NT2/D1 (cell line): ENCODE data around the gene DNAI1.

Experiments used
- SUZ12 ChIP-seq: IDR thresholded peaks from 2 replicates; pipeline ENCODE4 v1.6.1; 2011; ENCODE audit not compliant: insufficient read length, insufficient read depth; ENCODE audit errors: extremely low read depth
- ZNF274 ChIP-seq: IDR thresholded peaks from 2 replicates; pipeline ENCODE4 v1.6.1; 2011; ENCODE audit warnings: mild to moderate bottlenecking, low read depth, low read length

DNA sequence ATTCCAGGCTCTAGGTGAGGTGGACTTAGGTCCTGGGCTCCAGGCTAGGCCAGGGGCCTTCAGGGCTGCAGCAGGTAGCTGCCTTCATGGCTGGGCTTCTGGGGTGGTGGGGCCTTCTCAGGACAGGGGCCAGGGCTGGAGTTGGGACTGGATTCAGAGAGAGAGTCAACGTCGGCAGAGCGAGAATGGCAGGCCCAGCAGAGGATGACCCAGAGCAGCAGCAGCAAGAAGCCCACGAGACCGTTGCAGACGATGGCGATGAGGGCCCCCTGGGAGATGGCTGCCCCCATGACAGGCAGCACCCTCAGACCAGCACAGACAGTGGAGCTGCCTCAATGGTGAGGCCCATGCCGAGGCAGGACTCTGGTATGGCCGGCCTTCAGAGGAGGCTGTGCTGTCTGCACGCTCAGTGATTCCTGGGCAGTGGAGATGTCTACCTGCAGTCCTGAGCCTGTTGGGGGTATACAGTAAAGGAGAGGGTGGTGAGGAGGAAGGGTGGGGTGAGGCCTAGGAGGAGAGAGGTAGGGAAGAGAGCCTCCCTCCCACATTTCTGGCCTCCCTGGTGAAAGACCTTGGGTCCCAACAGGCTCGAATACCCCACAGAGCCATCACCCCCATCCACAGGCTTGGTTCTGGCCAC, 62.9 kb downstream of the DNAI1 start:
- TF ChIP-seq SUZ12 (no peak), ZNF274 (no peak)
